NCI-H1092 treated with DMSO at 0.1 percent for 48 hours (cell line): ENCODE measurements around the gene ADGRD2.

Source experiments
- DNase-seq: peaks from one replicate; lab custom pipeline; 2025; lab: John Stamatoyannopoulos, UW

Gene ADGRD2

GRCh38 chr9:124437086-124437485 is 13.2 kb upstream of the ADGRD2 start:
- DNase-seq: no peak

DNA sequence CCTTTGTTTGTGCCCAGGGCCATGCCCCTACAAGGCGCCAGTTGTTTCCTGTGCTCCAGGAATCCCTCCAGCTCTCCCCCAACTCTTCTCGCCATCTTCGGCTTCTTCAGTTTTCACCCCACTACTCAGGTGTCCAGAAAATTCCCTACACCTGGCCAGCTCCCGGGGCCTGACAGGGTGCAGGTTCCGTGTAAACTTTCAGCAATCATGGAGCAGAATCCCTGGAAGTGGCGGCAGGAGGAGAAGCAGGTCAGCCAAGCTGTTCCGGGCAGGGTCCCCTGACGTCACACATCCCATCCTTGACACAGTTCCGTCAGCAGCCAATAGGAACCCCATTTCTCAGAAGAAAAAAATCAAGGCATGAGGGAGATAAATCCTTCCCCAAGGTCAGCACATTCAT is 12.2 kb upstream of the ADGRD2 start:
- DNase-seq: no peak

DNA sequence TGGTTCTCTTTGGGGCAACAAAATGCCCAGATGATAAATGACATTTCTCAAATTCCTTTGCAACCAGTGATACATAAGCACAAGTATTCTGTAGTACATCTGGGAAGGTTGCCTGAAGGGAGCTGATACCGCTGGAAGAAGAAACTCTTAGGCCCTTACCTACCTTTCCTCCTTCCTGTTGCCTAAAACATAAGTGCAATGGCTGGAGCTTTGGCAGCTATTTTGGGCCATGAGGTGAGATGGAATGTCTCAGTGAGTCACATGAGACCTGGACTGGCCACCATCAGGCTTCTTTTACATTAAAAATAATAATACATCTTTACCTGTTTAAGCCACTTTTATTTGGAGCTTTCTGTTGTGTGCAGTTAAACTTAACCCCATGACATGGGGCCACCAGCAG is 11.2 kb upstream of the ADGRD2 start:
- DNase-seq: no peak

DNA sequence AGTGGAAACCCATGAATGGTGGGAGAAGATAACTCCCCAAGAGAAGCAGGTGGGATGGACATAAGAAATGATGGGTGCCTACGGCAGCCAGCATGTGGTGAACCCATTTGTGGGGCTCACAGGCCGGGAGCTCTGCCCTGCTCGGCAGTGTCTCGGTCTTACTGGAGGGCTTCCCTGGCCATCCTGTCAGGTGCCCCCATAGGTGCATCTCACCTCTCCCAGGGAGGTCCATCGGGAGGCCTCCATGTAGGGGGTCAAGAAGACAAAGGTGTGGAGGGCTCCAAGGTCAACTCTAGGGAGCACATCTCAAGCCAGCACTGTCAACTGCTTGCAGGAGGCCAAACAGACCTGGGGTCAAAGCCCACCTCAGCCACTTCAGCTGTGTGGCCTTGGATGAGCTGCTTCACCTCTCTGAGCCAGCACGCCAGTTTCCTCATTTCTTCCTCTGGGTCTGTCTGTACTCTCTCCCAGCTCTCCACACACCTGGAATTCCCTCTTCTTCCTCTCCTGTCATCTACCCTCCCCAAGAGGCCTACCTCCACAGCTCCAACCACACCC is 10.5 kb upstream of the ADGRD2 start:
- no peak for DNase-seq

GRCh38 chr9:124440786-124441185 is 9.5 kb upstream of the ADGRD2 start:
- DNase-seq: no peak

GRCh38 chr9:124441291-124441690 is 9.0 kb upstream of the ADGRD2 start:
- no peak for DNase-seq

- no peak for DNase-seq
These were observed 7.9 kb upstream of the ADGRD2 start for GRCh38 chr9:124442379-124442778.

GRCh38 chr9:124442826-124443225 is 7.4 kb upstream of the ADGRD2 start:
- no peak for DNase-seq

- no peak for DNase-seq
These were observed 6.6 kb upstream of the ADGRD2 start for GRCh38 chr9:124443625-124444024.

DNA sequence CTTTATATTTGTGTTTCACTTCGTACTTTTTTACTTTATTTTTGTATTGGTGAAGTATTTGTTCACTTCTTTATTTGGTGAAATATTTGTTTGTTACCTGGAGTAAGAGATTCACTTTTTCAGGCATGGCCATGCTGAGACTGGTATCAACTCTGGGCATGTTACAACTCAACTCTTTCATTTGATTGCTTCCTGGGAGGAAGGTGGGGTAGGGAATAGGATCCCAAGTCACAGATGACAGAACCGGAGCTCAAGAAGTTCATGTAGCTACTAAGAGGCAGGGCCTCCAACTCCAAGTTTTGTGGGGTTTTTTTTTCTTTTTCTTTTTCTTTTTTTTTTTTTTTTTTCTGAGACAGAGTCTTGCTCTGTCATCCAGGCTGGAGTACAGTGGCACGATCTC is 6.1 kb upstream of the ADGRD2 start:
- no peak for DNase-seq

GRCh38 chr9:124447297-124447661 is 3.0 kb upstream of the ADGRD2 start:
- DNase-seq: no peak

DNA sequence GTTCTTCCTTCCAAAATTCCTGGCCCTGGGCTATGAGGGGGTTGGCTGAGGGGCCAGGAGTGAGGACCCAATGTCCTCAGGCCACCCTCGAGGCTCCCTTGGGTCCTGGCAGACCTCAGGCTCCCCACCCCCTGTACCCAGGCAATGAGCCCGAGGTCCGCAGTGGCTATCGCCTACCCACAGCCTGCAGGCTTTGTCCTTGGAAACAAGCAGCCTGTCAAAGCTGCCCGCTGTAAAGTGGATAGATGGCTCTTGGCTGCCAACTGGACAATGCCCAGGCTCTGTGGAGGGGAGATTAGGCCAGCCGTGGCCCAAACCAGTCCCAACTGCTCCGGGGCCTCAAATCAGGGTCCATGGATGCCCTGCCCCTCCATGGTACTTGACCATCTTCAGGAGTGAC is 2.2 kb upstream of the ADGRD2 start:
- no peak for DNase-seq

- DNase-seq: no peak
These were observed 685 bp upstream of the ADGRD2 start for GRCh38 chr9:124449381-124450151.

DNA sequence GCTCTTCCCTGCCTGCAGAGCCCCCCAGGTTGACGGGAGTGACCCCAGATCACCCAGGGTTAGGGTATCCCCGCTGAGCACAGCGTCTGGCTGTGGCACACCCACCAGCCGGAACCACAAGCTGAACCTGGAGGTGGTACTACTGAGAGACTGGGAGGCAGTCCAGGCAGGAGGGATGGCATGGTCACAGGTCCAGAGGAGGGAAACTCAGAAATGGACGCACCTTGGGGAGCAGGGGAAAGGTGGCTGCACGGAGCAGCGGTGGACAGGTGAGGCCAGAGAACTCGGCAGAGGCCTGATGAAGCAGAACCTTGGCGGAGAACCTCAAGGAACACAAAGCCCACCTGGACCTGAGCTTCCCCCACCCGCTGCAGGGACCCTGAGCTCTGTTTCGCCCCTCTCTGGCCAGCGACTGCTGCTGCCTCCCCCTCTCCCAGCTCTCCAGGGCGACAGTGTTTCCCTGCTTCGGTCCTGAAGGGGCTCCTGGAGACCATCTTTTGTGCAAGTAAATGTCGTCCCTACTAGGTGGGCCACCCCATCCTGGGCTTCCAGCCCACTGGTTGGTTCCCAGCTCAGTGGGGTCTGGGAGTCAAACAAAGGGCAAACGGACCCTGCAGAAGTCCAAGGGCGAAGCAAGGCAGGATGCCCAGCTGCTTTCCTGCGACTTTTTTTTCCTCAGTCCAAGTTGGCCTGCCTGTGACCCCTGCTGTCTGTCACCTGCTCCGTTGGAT is 845 bp downstream of the ADGRD2 start:
- no peak for DNase-seq

DNA sequence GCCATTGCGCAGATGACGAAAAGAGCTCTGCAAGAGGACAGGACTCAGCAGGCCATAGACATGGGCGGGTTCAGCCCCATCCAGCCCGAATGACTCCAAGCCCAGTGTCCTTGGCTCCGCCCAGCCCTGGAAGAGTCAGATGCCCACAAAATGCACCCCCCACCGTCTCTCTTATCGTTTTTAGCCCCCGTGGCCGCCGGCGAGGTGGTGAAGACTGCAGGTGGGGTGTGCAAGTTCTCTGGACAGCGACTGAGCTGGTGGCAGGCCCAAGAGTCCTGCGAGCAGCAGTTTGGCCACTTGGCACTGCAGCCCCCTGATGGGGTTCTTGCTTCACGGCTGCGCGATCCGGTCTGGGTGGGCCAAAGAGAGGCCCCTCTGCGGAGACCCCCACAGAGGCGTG is 2.1 kb downstream of the ADGRD2 start:
- no peak for DNase-seq

DNA sequence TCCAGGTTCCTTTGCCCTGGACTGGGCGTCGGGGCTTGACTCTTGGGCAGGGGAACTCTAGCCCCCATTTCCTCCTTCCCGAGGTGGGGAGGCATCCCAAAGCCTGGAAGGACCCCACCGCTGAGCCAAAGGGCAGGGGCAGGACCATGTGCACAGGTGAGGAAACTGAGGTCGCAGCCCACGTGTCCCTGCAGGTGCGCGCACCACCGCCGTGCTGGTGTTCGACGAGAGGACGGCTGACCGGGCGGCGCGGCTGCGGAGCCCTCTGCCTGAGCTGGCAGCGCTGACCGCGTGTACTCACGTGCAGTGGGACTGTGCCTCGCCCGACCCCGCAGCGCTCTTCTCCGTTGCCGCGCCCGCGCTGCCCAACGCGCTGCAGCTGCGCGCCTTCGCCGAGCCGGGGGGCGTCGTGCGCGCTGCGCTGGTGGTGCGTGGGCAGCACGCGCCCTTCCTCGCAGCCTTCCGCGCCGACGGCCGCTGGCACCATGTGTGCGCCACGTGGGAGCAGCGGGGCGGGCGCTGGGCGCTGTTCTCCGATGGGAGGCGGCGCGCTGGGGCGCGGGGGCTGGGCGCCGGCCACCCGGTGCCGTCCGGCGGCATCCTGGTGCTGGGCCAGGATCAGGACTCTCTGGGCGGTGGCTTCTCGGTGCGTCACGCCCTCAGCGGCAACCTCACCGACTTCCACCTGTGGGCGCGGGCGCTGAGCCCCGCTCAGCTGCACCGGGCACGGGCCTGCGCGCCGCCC is 2.8 kb downstream of the ADGRD2 start:
- DNase-seq: no peak

DNA sequence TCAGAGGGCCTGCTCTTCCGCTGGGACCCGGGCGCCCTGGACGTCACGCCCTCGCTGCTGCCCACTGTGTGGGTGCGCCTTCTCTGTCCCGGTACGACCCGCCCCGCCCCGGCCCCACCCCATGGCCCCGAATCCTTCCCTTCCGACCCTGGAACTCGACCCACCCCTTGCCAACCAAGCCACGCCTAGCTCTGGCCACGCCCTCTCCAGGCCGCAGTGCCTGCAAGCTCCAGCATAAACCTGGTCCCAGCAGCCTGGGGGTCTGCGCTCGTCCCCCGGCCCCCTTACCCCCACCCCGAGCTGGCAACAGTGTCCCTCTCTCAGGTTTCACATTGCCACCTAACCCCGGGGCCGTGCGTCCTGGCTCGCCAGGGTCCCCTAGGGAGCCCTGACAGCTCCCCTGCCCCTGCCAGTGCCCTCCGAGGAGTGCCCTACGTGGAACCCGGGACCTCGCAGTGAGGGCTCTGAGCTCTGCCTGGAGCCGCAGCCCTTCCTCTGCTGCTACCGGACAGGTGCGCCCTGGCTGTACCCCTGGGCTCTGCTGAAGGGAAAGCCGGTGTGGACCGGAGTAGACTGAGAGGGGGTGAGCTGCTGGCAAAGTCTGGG is 3.4 kb downstream of the ADGRD2 start:
- DNase-seq: no peak

DNA sequence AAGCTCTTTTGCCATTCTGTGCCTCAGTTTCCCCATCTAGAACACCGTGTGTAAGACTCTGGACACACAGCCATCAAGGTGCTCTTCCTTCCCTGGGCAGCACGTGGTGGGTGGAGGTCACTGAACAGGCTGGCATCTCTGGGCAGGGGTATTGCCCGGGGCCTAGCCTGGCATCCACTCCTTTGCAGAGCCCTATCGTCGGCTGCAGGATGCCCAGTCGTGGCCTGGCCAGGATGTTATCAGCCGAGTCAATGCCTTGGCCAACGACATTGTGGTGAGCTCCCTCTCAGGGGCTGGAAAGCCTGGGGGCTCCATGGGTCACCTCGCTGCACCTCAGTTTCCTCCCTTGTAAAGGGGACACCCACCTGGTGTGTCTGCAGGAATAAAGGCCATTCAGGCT is 4.0 kb downstream of the ADGRD2 start:
- no peak for DNase-seq

- DNase-seq: no peak
These were observed 4.7 kb downstream of the ADGRD2 start for GRCh38 chr9:124454791-124455443.

DNA sequence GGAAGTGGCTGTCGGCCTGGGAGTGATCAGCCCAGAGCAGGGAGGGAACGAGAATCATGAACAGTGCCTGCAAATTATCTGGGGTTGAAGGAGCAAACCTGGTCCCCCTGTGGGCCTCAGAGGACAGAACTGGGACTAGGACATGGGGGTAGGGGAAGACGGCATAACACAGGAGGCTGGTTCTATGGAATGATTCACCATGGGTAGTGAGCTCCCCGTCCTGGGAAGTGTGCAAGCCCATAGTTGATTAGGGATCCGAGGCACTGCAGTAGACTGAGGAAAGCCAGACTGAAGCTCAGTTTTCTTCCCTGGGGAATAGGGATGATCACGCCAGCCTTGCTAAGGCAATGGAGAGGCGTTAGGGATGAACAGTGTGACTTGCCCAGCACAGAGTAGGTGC is 5.6 kb downstream of the ADGRD2 start:
- no peak for DNase-seq

DNA sequence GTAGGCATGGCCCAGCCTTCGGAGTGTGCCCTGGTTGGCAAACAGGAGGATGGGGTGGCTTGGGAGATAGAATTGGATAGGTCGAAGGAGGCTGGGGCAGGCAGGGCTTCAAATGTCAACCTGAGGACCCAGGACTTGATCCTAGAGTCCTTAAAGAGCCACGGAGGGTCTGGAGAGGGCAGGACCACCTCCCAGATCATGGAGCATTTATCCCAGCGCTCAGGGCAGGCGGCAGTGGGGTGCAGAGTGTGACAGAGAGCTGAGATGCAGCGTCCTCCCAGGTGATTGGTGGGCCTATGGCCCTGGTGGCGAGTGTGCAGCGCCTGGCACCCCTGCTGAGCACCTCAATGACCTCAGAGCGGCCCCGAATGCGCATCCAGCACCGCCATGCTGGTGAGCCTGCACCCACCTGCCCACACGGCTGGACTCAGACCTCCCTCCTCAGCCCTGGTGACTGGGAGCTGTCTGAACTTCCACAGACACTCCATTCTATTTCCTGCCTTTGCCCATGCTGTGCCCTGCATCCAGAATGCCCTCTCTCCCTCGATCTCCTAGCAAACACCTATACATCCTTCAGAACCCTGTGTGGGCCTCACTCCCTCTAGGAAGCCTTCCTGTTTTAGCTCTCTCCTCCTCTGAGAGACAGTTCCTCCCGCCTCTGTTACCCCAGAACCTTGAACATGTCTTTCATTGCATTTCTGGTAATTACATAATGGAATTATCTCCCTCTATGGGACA is 6.3 kb downstream of the ADGRD2 start:
- DNase-seq: no peak
